K562 (cell line): Measurements from ENCODE around the gene CEP350. TPM values are rescaled to one million over a fixed set of nuclear protein-coding genes. Genes with fewer than 3 reads are reported as not detected.

ENCODE experiments used
- ATAC-seq: fragments of 200-7000 bp; cut with Tn5 transposase; 3 replicates; pipeline ENCODE4 v1.9.1; 2020; ENCODE audit warnings: moderate library complexity
- BruUV-seq: library from RNA; stranded (reverse); fragments of 400-500 nt; replicated peaks from 2 replicates; lab custom pipeline; 2021; lab: Mats Ljungman, UMichigan
- CTCF ChIA-PET: fragments of 300-600 bp; formaldehyde crosslinking; extraction: SDS; loops from one replicate; lab custom pipeline; 2021; ENCODE audit warnings: low intra/inter-chr PET ratio; lab: Yijun Ruan, JAX
- POLR2A ChIA-PET: fragments of 300-600, 350-650 bp; sonication (Branson Sonifier 250); formaldehyde crosslinking; extraction: SDS; loops from one replicate; lab custom pipeline; 2021; ENCODE audit warnings: antibody characterized with exemption, inconsistent platforms; lab: Yijun Ruan, JAX
- DNase-seq, 4 experiments: peaks; one replicate each; pipeline versions ENCODE4 v3.0.0 to v3.0.0-alpha.2; 2011 to 2018; ENCODE audit warnings: low spot score in 3 of 4, mixed read lengths in 3 of 4; ENCODE audit errors: extremely low read depth in 1 of 4
- FAIRE-seq: peaks from 2 replicates; lab custom pipeline; 2011; peaks lifted over from hg19 to GRCh38; lab: Jason Lieb, UNC
- H2AFZ ChIP-seq: 2 replicates; pipeline ENCODE4 v1.6.0; 2011; ENCODE audit warnings: low read depth, low read length, control low read depth, inconsistent platforms
- H3K27ac ChIP-seq: fragments of 200-600 bp; 3 replicates; pipeline ENCODE4 v1.8.0; 2011; ENCODE audit warnings: low read depth, mild to moderate bottlenecking, control low read depth, inconsistent platforms, low read length, moderate library complexity, mixed read lengths; ENCODE audit errors: extremely low read depth
- H3K27me3 ChIP-seq, 2 experiments: fragments of 300-600 bp in 1 of 2; 2 replicates in 1 of 2; 3 replicates in 1 of 2; pipeline versions ENCODE4 v1.6.0 to v1.8.0; 2011; ENCODE audit warnings: inconsistent platforms in 2 of 2, low read length in 2 of 2, mild to moderate bottlenecking in 1 of 2, mixed read lengths in 1 of 2, moderate library complexity in 1 of 2; ENCODE audit not compliant: control insufficient read depth in 2 of 2, insufficient read depth in 2 of 2
- H3K36me3 ChIP-seq: fragments of 300-600 bp; 3 replicates; pipeline ENCODE4 v1.8.0; 2011; ENCODE audit warnings: mild to moderate bottlenecking, low read length, inconsistent platforms; ENCODE audit not compliant: control insufficient read depth, insufficient read depth
- H3K4me1 ChIP-seq, 2 experiments: fragments of 200-600 bp in 1 of 2; replicated peaks in 1 of 2; 2 replicates in 1 of 2; 3 replicates in 1 of 2; pipeline versions ENCODE4 v1.5.1 to v1.8.0; 2011; ENCODE audit warnings: inconsistent platforms in 2 of 2, low read length in 2 of 2, mild to moderate bottlenecking in 1 of 2, mixed read lengths in 1 of 2, moderate library complexity in 1 of 2; ENCODE audit not compliant: control insufficient read depth in 2 of 2, insufficient read depth in 2 of 2
- H3K4me2 ChIP-seq: 2 replicates; pipeline ENCODE4 v1.6.1; 2011; ENCODE audit warnings: low read length, control low read depth, inconsistent platforms, mixed read lengths; ENCODE audit not compliant: insufficient read depth
- H3K4me3 ChIP-seq: fragments of 200-600 bp; sonication (generic), shearing (Covaris generic); 2 replicates; pipeline ENCODE4 v1.5.1; 2016; ENCODE audit warnings: control low read depth, inconsistent platforms
- H3K79me2 ChIP-seq: fragments of 200-600 bp; 3 replicates; pipeline ENCODE4 v1.8.0; 2011; ENCODE audit warnings: low read length, inconsistent platforms; ENCODE audit not compliant: control insufficient read depth, insufficient read depth
- H3K9ac ChIP-seq, 2 experiments: 2 replicates each; pipeline versions ENCODE4 v1.6.0 to v1.6.1; 2011; ENCODE audit warnings: low read depth in 2 of 2, low read length in 2 of 2, control low read depth in 1 of 2, inconsistent platforms in 1 of 2, mild to moderate bottlenecking in 1 of 2, mixed read lengths in 1 of 2; ENCODE audit not compliant: insufficient read depth in 1 of 2
- H3K9me1 ChIP-seq: one replicate; pipeline ENCODE4 v1.6.0; 2011; ENCODE audit warnings: inconsistent platforms, mild to moderate bottlenecking, low read length, moderate library complexity; ENCODE audit not compliant: control insufficient read depth, insufficient read depth
- H3K9me3 ChIP-seq: replicated peaks from 2 replicates; pipeline ENCODE4 v1.5.1; 2011; ENCODE audit warnings: low read depth, low read length, inconsistent platforms; ENCODE audit not compliant: control insufficient read depth, insufficient read depth
- H4K20me1 ChIP-seq: replicated peaks from 2 replicates; pipeline ENCODE4 v1.6.1; 2011; ENCODE audit warnings: low read length, inconsistent platforms, mixed read lengths; ENCODE audit not compliant: control insufficient read depth, insufficient read depth
- ARHGAP35 ChIP-seq: fragments of 450-650 bp; IDR thresholded peaks from 2 replicates; pipeline ENCODE4 v1.6.1; 2018; ENCODE audit not compliant: partially characterized antibody
- LCOR ChIP-seq: sonication (generic); formaldehyde crosslinking; IDR thresholded peaks from 2 replicates; pipeline ENCODE4 v1.8.0; 2022; ENCODE audit warnings: mild to moderate bottlenecking, missing genetic modification reagents
- TRIM24 ChIP-seq, 2 experiments: fragments of 450-650 bp; IDR thresholded peaks; 2 replicates each; pipeline ENCODE4 v1.6.1; 2016
- ZBTB12 ChIP-seq: fragments of 250-450 bp; sonication (Bioruptor Pico); IDR thresholded peaks from 2 replicates; pipeline ENCODE4 v1.4.0; 2020
- ZNF224 ChIP-seq: sonication (generic); formaldehyde crosslinking; IDR thresholded peaks from 2 replicates; pipeline ENCODE4 v1.8.0; 2022; ENCODE audit warnings: mild to moderate bottlenecking, missing genetic modification reagents
- ZNF696 ChIP-seq: fragments of 250-450 bp; sonication (Bioruptor Pico); conservative IDR thresholded peaks from 2 replicates; pipeline ENCODE4 v1.4.0; 2020; ENCODE audit warnings: mild to moderate bottlenecking, moderate library complexity
- WGBS: fragments of 100-300 bp; shearing (Covaris generic); methylation state at CpG from one replicate; pipeline ENCODE4 v1.1.6; 2016; ENCODE audit warnings: low coverage, mixed read lengths; ENCODE audit not compliant: insufficient coverage; ENCODE audit errors: missing lambda C conversion rate; 5-methylcytosine and 5-hydroxymethylcytosine counted together
- in situ Hi-C: fragments of 300-500 bp; cut with MboI; formaldehyde crosslinking; loops from 4 replicates; pipeline ENCODE4 v1.15.0; 2018; ENCODE audit warnings: inconsistent platforms, mixed read lengths
- intact Hi-C: fragments of 100-400 bp; cut with micrococcal nuclease; formaldehyde crosslinking; loops from 2 replicates; pipeline ENCODE4 v1.14.2; 2022
- polyA plus RNA-seq, 8 experiments: library from polyadenylated mRNA; depleted of rRNA in 4 of 8; stranded (reverse) in 5 of 8; unstranded in 3 of 8; fragments of >200 nt; fragmentation: Nextera tagmentation in 2 of 8; fragmentation: Illumina TruSeq in 1 of 8; extraction: Ambion mirVana in 2 of 8; extraction: Trizol in 1 of 8; gene quantifications; 2 replicates each; pipeline versions ENCODE4 v1.2.1 to v1.2.3, GENCODE V29; 2011 to 2014; ENCODE audit warnings: inconsistent platforms in 1 of 8, missing spikeins in 1 of 8
- total RNA-seq, 7 experiments: library from RNA; depleted of rRNA in 6 of 7; stranded (reverse); fragments of >200 nt in 6 of 7; fragmentation: Illumina TruSeq in 2 of 7; extraction: Trizol in 2 of 7; gene quantifications; 2 replicates each; pipeline versions ENCODE4 v1.2.1 to v1.2.3, GENCODE V29; 2011 to 2021; ENCODE audit warnings: low replicate concordance in 1 of 7
- TF ChIP-seq, protein P1 (sequence below), 2 experiments: fragments of 450-650 bp; formaldehyde crosslinking in 1 of 2; IDR thresholded peaks; 2 replicates each; pipeline versions ENCODE4 v1.4.0 to v1.6.1; 2014 to 2020; ENCODE audit warnings: mild to moderate bottlenecking in 2 of 2, borderline replicate concordance in 1 of 2, low read depth in 1 of 2

CEP350 gene
- total and polyA plus RNA-seq, 9 of the 15 experiments (the other 6 are each of a cell fraction or from before 2014, with no cell fraction given) = 8.3 to 64.3 (median 28.0) TPM

- H3K27me3 ChIP-seq = no peaks in the 10 kb centered on the region
- no peak overlapping the region for H3K9ac ChIP-seq
- H3K4me3 ChIP-seq = no peak overlapping the region
- H4K20me1 ChIP-seq = 0 out of 2 replicates have a peak, but pooled peaks cover 5% of the 10 kb centered on the region
- DNase-seq = no peak
- no peak for FAIRE-seq
- no peaks in the 10 kb centered on the region for H3K79me2 ChIP-seq
- in situ Hi-C loops (no loop called here), intact Hi-C loops (no loop called here)
- no peaks in the 10 kb centered on the region for H3K9me1 ChIP-seq
- ChIA-PET CTCF (no interaction called here), POLR2A (interaction anchor here (1.1 to 1.5 kb wide), 3 partner anchors 9 to 22 kb away, joined by 3 to 5 read pairs (median 4); no protein-coding TSS in a partner anchor)
- H3K27ac ChIP-seq = no peak overlapping the region
- no peak overlapping the region for H3K4me2 ChIP-seq
- ATAC-seq = no peak
- H3K9me3 ChIP-seq = no peaks in the 10 kb centered on the region
- WGBS = 93% methylated on average over 2 of the region's 2 CpGs
- TF ChIP-seq ZBTB12 = no peak
- no peak for TF ChIP-seq ZNF696
- TF ChIP-seq LCOR (CRISPR knock-in tag) = no peak
- TF ChIP-seq TRIM24 (IDR thresholded peaks at IDR 0.05) = no peak
- no peak for TF ChIP-seq ARHGAP35
- TF ChIP-seq ZNF224 (CRISPR knock-in tag) = no peak
- TF ChIP-seq, protein P1, sequence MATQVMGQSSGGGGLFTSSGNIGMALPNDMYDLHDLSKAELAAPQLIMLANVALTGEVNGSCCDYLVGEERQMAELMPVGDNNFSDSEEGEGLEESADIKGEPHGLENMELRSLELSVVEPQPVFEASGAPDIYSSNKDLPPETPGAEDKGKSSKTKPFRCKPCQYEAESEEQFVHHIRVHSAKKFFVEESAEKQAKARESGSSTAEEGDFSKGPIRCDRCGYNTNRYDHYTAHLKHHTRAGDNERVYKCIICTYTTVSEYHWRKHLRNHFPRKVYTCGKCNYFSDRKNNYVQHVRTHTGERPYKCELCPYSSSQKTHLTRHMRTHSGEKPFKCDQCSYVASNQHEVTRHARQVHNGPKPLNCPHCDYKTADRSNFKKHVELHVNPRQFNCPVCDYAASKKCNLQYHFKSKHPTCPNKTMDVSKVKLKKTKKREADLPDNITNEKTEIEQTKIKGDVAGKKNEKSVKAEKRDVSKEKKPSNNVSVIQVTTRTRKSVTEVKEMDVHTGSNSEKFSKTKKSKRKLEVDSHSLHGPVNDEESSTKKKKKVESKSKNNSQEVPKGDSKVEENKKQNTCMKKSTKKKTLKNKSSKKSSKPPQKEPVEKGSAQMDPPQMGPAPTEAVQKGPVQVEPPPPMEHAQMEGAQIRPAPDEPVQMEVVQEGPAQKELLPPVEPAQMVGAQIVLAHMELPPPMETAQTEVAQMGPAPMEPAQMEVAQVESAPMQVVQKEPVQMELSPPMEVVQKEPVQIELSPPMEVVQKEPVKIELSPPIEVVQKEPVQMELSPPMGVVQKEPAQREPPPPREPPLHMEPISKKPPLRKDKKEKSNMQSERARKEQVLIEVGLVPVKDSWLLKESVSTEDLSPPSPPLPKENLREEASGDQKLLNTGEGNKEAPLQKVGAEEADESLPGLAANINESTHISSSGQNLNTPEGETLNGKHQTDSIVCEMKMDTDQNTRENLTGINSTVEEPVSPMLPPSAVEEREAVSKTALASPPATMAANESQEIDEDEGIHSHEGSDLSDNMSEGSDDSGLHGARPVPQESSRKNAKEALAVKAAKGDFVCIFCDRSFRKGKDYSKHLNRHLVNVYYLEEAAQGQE (IDR thresholded peaks at IDR 0.05; ENCODE audit: borderline replicate concordance) = no peak
- TF ChIP-seq, protein P1 (CRISPR knock-in tag; IDR thresholded peaks at IDR 0.05; ENCODE audit: low read depth) = no peak
- BruUV-seq = no TSS peak
- peaks cover 33% of the 10 kb centered on the region for H3K36me3 ChIP-seq
- H2AFZ ChIP-seq = no peak overlapping the region
- peaks cover 11 to 14% of the 10 kb centered on the region in 2 experiments; a peak in 4 of 5 replicates for H3K4me1 ChIP-seq
These were observed 158.5 kb downstream of the CEP350 start for GRCh38 chr1:180112984-180113647.
